Measurements from ENCODE around the gene THY1.
"Not testable (repeated sequence)": the region's sequence is repeated elsewhere in the genome, so short reads cannot be mapped to it uniquely, and the experiment has no call there.

THY1 gene

GRCh38 chr11:119414734-119415133 lies 8.2 kb downstream of the THY1 start:
- DNase-seq (ENCODE audit: low read depth, low spot score), result no peak
- TF ChIP-seq, protein P1, sequence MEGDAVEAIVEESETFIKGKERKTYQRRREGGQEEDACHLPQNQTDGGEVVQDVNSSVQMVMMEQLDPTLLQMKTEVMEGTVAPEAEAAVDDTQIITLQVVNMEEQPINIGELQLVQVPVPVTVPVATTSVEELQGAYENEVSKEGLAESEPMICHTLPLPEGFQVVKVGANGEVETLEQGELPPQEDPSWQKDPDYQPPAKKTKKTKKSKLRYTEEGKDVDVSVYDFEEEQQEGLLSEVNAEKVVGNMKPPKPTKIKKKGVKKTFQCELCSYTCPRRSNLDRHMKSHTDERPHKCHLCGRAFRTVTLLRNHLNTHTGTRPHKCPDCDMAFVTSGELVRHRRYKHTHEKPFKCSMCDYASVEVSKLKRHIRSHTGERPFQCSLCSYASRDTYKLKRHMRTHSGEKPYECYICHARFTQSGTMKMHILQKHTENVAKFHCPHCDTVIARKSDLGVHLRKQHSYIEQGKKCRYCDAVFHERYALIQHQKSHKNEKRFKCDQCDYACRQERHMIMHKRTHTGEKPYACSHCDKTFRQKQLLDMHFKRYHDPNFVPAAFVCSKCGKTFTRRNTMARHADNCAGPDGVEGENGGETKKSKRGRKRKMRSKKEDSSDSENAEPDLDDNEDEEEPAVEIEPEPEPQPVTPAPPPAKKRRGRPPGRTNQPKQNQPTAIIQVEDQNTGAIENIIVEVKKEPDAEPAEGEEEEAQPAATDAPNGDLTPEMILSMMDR (IDR thresholded peaks at IDR 0.05; ENCODE audit: insufficient read depth, low read length, missing control alignments), result no peak
- POLR2A ChIA-PET, result interaction anchor here (0.8 to 2.7 kb wide), 5 partner anchors 8 to 77 kb away, joined by 4 to 16 read pairs (median 5); partner anchors contain the start of gene THY1
- no peak overlapping the region for H3K4me3 ChIP-seq (ENCODE audit: low read depth, low read length)
- CTCF ChIA-PET, result interaction anchor here (1.0 to 11.6 kb wide), 8 partner anchors 11 to 65 kb away, joined by 3 to 103 read pairs (median 4); no protein-coding TSS in a partner anchor

GRCh38 chr11:119414321-119414720 lies 8.7 kb downstream of the THY1 start:
- H3K4me3 ChIP-seq (ENCODE audit: low read depth, low read length), result no peak overlapping the region
- CTCF ChIA-PET, result interaction anchor here (1.0 to 11.6 kb wide), 5 partner anchors 12 to 66 kb away, joined by 3 to 103 read pairs (median 4); no protein-coding TSS in a partner anchor
- POLR2A ChIA-PET, result interaction anchor here (0.8 to 2.7 kb wide), 5 partner anchors 9 to 77 kb away, joined by 4 to 16 read pairs (median 5); partner anchors contain the start of gene THY1
- no peak for DNase-seq (ENCODE audit: low read depth, low spot score)
- TF ChIP-seq, protein P1 (IDR thresholded peaks at IDR 0.05; ENCODE audit: insufficient read depth, low read length, missing control alignments), result no peak

GRCh38 chr11:119412072-119412471 lies 10.9 kb downstream of the THY1 start:
- TF ChIP-seq, protein P1 (IDR thresholded peaks at IDR 0.05; ENCODE audit: insufficient read depth, low read length, missing control alignments), result no peak
- POLR2A ChIA-PET, result no interaction called here
- DNase-seq (ENCODE audit: low read depth, low spot score), result no peak
- H3K4me3 ChIP-seq (ENCODE audit: low read depth, low read length), result no peak overlapping the region
- CTCF ChIA-PET, result interaction anchor here (1.0 to 2.8 kb wide), 2 partner anchors 63 to 122 kb away, joined by 3 to 13 read pairs; no protein-coding TSS in a partner anchor

DNA sequence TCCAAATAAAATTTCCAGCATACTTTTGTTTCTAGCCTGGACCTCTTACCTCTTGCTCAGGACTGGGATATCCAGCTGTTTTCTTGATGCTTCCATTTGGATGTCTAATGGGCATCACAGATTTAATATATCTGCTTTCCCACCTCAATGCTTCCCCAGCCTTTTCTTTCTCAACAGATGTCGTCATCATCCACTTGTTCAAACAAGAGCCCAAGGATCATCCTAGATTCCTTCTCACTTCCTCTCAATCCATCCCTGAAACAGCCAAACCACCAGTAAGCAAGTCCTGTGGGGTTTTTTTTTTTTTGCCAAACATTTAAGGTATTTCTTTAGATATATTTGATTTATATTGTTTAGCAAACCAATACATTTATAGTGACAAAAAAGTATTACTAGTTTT lies 12.5 kb downstream of the THY1 start:
- TF ChIP-seq, protein P1 (IDR thresholded peaks at IDR 0.05; ENCODE audit: insufficient read depth, low read length, missing control alignments), result no peak

GRCh38 chr11:119409731-119410130 lies 13.2 kb downstream of the THY1 start:
- CTCF ChIA-PET, result interaction anchor here (0.7 to 2.3 kb wide), 4 partner anchors 28 to 65 kb away, joined by 3 to 13 read pairs (median 8); partner anchors contain the start of gene USP2
- no peak overlapping the region for H3K4me3 ChIP-seq (ENCODE audit: low read depth, low read length)
- POLR2A ChIA-PET, result no interaction called here

More for the DNA sequence above, 12.5 kb downstream of the THY1 start:
- CTCF ChIA-PET, result interaction anchor here (1.0 to 2.8 kb wide), 6 partner anchors 24 to 70 kb away, joined by 3 to 13 read pairs (median 8); partner anchors contain the start of gene USP2
- H3K4me3 ChIP-seq (ENCODE audit: low read depth, low read length), result no peak overlapping the region
- POLR2A ChIA-PET, result no interaction called here
- DNase-seq (ENCODE audit: low read depth, low spot score), result no peak

GRCh38 chr11:119406005-119406404 lies 17.0 kb downstream of the THY1 start:
- CTCF ChIA-PET, result interaction anchor here (1.0 to 1.6 kb wide), 3 partner anchors 25 to 69 kb away, joined by 3 to 11 read pairs (median 4); partner anchors contain the start of gene USP2
- H3K4me3 ChIP-seq (ENCODE audit: low read depth, low read length), result no peak overlapping the region
- POLR2A ChIA-PET, result no interaction called here
- no peak for DNase-seq (ENCODE audit: low read depth, low spot score)
- TF ChIP-seq, protein P1 (IDR thresholded peaks at IDR 0.05; ENCODE audit: insufficient read depth, low read length, missing control alignments), result no peak

More at GRCh38 chr11:119409731-119410130, 13.2 kb downstream of the THY1 start:
- TF ChIP-seq, protein P1 (IDR thresholded peaks at IDR 0.05; ENCODE audit: insufficient read depth, low read length, missing control alignments), result no peak
- DNase-seq (ENCODE audit: low read depth, low spot score), result no peak

GRCh38 chr11:119405448-119405847 lies 17.5 kb downstream of the THY1 start:
- not testable (repeated sequence) for H3K4me3 ChIP-seq (ENCODE audit: low read depth, low read length); DNase-seq (ENCODE audit: low read depth, low spot score)
- POLR2A ChIA-PET, result interaction anchor here (0.9 kb wide), 1 partner anchor 9 kb away, joined by 4 read pairs; no protein-coding TSS in a partner anchor
- CTCF ChIA-PET, result interaction anchor here (0.6 to 1.7 kb wide), 3 partner anchors 24 to 48 kb away, joined by 3 to 4 read pairs (median 3); partner anchors contain the start of gene USP2
